ENCODE measurements around the gene THOC1.
"Not testable (repeated sequence)": the region's sequence is repeated elsewhere in the genome, so short reads cannot be mapped to it uniquely, and the experiment has no call there.

The THOC1 gene

GRCh38 chr18:267688-268552 lies at the start of gene THOC1:
Gene THOC1 (minus strand): TSS chr18:268047. CDS start chr18:268019, 28 bp downstream.
- Histone ChIP-seq H3K4me1 (ENCODE audit: control insufficient read depth in 1 of 2, insufficient read depth in 2 of 2, low read length in 2 of 2) (peaks cover 8 to 14% of the 10 kb centered on the region in 2 donors), H3K36me3 (ENCODE audit: control insufficient read depth in 1 of 2, insufficient read depth in 2 of 2, low read length in 2 of 2) (peaks cover 7 to 15% of the 10 kb centered on the region in 2 donors), H3K9me3 (ENCODE audit: control insufficient read depth in 1 of 2, low read length in 2 of 2) (no peaks in the 10 kb centered on the region), H3K27me3 (ENCODE audit: control insufficient read depth in 1 of 2, insufficient read depth in 2 of 2, low read length in 2 of 2) (no peaks in the 10 kb centered on the region), H3K27ac (ENCODE audit: low read depth, low read length) (peak within 1 kb of the TSS; percentile 86), H3K9ac (ENCODE audit: low read depth in 1 of 2, low read length in 2 of 2) (peak within 1 kb of the TSS; percentile 93 to 95), H3K4me3 (ENCODE audit: low read depth in 1 of 2, low read length in 2 of 2) (peak within 1 kb of the TSS; percentile 96 to 97)

- Histone ChIP-seq H3K4me1 (ENCODE audit: control insufficient read depth in 1 of 2, insufficient read depth in 2 of 2, low read length in 2 of 2) (peaks cover 0 to 4% of the 10 kb centered on the region in 2 donors), H3K27me3 (ENCODE audit: control insufficient read depth in 1 of 2, insufficient read depth in 2 of 2, low read length in 2 of 2) (no peaks in the 10 kb centered on the region), H3K9me3 (ENCODE audit: control insufficient read depth in 1 of 2, low read length in 2 of 2) (no peaks in the 10 kb centered on the region), H3K36me3 (ENCODE audit: control insufficient read depth in 1 of 2, insufficient read depth in 2 of 2, low read length in 2 of 2) (no peaks in the 10 kb centered on the region), H3K27ac (ENCODE audit: low read depth, low read length) (no peak overlapping the region), H3K4me3 (ENCODE audit: low read depth in 1 of 2, low read length in 2 of 2) (no peak overlapping the region), H3K9ac (ENCODE audit: low read depth in 1 of 2, low read length in 2 of 2) (no peak overlapping the region)
Measured at GRCh38 chr18:317618-318017, 49.8 kb upstream of the THOC1 start.

GRCh38 chr18:316393-316792 lies 48.5 kb upstream of the THOC1 start:
- Histone ChIP-seq H3K27ac (ENCODE audit: low read depth, low read length) (no peak overlapping the region), H3K4me3 (ENCODE audit: low read depth in 1 of 2, low read length in 2 of 2) (no peak overlapping the region), H3K27me3 (ENCODE audit: control insufficient read depth in 1 of 2, insufficient read depth in 2 of 2, low read length in 2 of 2) (no peaks in the 10 kb centered on the region), H3K4me1 (ENCODE audit: control insufficient read depth in 1 of 2, insufficient read depth in 2 of 2, low read length in 2 of 2) (no peaks in the 10 kb centered on the region), H3K9me3 (ENCODE audit: control insufficient read depth in 1 of 2, low read length in 2 of 2) (no peaks in the 10 kb centered on the region), H3K36me3 (ENCODE audit: control insufficient read depth in 1 of 2, insufficient read depth in 2 of 2, low read length in 2 of 2) (no peaks in the 10 kb centered on the region), H3K9ac (ENCODE audit: low read depth in 1 of 2, low read length in 2 of 2) (no peak overlapping the region)

GRCh38 chr18:313931-314330 lies 46.1 kb upstream of the THOC1 start:
- Histone ChIP-seq H3K27me3 (ENCODE audit: control insufficient read depth in 1 of 2, insufficient read depth in 2 of 2, low read length in 2 of 2) (no peaks in the 10 kb centered on the region), H3K27ac (ENCODE audit: low read depth, low read length) (no peak overlapping the region), H3K4me1 (ENCODE audit: control insufficient read depth in 1 of 2, insufficient read depth in 2 of 2, low read length in 2 of 2) (no peaks in the 10 kb centered on the region), H3K36me3 (ENCODE audit: control insufficient read depth in 1 of 2, insufficient read depth in 2 of 2, low read length in 2 of 2) (no peaks in the 10 kb centered on the region), H3K4me3 (ENCODE audit: low read depth in 1 of 2, low read length in 2 of 2) (no peak overlapping the region), H3K9me3 (ENCODE audit: control insufficient read depth in 1 of 2, low read length in 2 of 2) (no peaks in the 10 kb centered on the region), H3K9ac (ENCODE audit: low read depth in 1 of 2, low read length in 2 of 2) (no peak overlapping the region)

GRCh38 chr18:312415-312814 lies 44.6 kb upstream of the THOC1 start:
- Histone ChIP-seq H3K9ac (ENCODE audit: low read depth in 1 of 2, low read length in 2 of 2) (no peak overlapping the region), H3K27ac (ENCODE audit: low read depth, low read length) (no peak overlapping the region), H3K4me3 (ENCODE audit: low read depth in 1 of 2, low read length in 2 of 2) (no peak overlapping the region), H3K36me3 (ENCODE audit: control insufficient read depth in 1 of 2, insufficient read depth in 2 of 2, low read length in 2 of 2) (no peaks in the 10 kb centered on the region), H3K9me3 (ENCODE audit: control insufficient read depth in 1 of 2, low read length in 2 of 2) (no peaks in the 10 kb centered on the region), H3K4me1 (ENCODE audit: control insufficient read depth in 1 of 2, insufficient read depth in 2 of 2, low read length in 2 of 2) (no peaks in the 10 kb centered on the region), H3K27me3 (ENCODE audit: control insufficient read depth in 1 of 2, insufficient read depth in 2 of 2, low read length in 2 of 2) (no peaks in the 10 kb centered on the region)

GRCh38 chr18:310042-310441 lies 42.2 kb upstream of the THOC1 start:
- Histone ChIP-seq H3K4me1 (ENCODE audit: control insufficient read depth in 1 of 2, insufficient read depth in 2 of 2, low read length in 2 of 2) (no peaks in the 10 kb centered on the region), H3K27ac (ENCODE audit: low read depth, low read length) (no peak overlapping the region), H3K9ac (ENCODE audit: low read depth in 1 of 2, low read length in 2 of 2) (no peak overlapping the region), H3K9me3 (ENCODE audit: control insufficient read depth in 1 of 2, low read length in 2 of 2) (no peaks in the 10 kb centered on the region), H3K36me3 (ENCODE audit: control insufficient read depth in 1 of 2, insufficient read depth in 2 of 2, low read length in 2 of 2) (no peaks in the 10 kb centered on the region), H3K27me3 (ENCODE audit: control insufficient read depth in 1 of 2, insufficient read depth in 2 of 2, low read length in 2 of 2) (no peaks in the 10 kb centered on the region), H3K4me3 (ENCODE audit: low read depth in 1 of 2, low read length in 2 of 2) (no peak overlapping the region)

GRCh38 chr18:308086-308485 lies 40.2 kb upstream of the THOC1 start:
- H3K4me3 ChIP-seq (ENCODE audit: low read depth in 1 of 2, low read length in 2 of 2); H3K9me3 ChIP-seq (ENCODE audit: control insufficient read depth in 1 of 2, low read length in 2 of 2); H3K27ac ChIP-seq (ENCODE audit: low read depth, low read length); H3K27me3 ChIP-seq (ENCODE audit: control insufficient read depth in 1 of 2, insufficient read depth in 2 of 2, low read length in 2 of 2); H3K4me1 ChIP-seq (ENCODE audit: control insufficient read depth in 1 of 2, insufficient read depth in 2 of 2, low read length in 2 of 2); H3K36me3 ChIP-seq (ENCODE audit: control insufficient read depth in 1 of 2, insufficient read depth in 2 of 2, low read length in 2 of 2); H3K9ac ChIP-seq (ENCODE audit: low read depth in 1 of 2, low read length in 2 of 2): not testable (repeated sequence)

- Histone ChIP-seq H3K9ac (ENCODE audit: low read depth in 1 of 2, low read length in 2 of 2) (no peak overlapping the region), H3K4me1 (ENCODE audit: control insufficient read depth in 1 of 2, insufficient read depth in 2 of 2, low read length in 2 of 2) (no peaks in the 10 kb centered on the region), H3K27me3 (ENCODE audit: control insufficient read depth in 1 of 2, insufficient read depth in 2 of 2, low read length in 2 of 2) (no peaks in the 10 kb centered on the region), H3K9me3 (ENCODE audit: control insufficient read depth in 1 of 2, low read length in 2 of 2) (no peaks in the 10 kb centered on the region), H3K27ac (ENCODE audit: low read depth, low read length) (no peak overlapping the region), H3K4me3 (ENCODE audit: low read depth in 1 of 2, low read length in 2 of 2) (no peak overlapping the region), H3K36me3 (ENCODE audit: control insufficient read depth in 1 of 2, insufficient read depth in 2 of 2, low read length in 2 of 2) (no peaks in the 10 kb centered on the region)
Measured at GRCh38 chr18:306608-307255, 38.9 kb upstream of the THOC1 start.

- no peaks in the 10 kb centered on the region for H3K27me3 ChIP-seq (ENCODE audit: control insufficient read depth in 1 of 2, insufficient read depth in 2 of 2, low read length in 2 of 2)
- no peaks in the 10 kb centered on the region for H3K9me3 ChIP-seq (ENCODE audit: control insufficient read depth in 1 of 2, low read length in 2 of 2)
- no peak overlapping the region for H3K4me3 ChIP-seq (ENCODE audit: low read depth in 1 of 2, low read length in 2 of 2)
- no peaks in the 10 kb centered on the region for H3K4me1 ChIP-seq (ENCODE audit: control insufficient read depth in 1 of 2, insufficient read depth in 2 of 2, low read length in 2 of 2)
- H3K36me3 ChIP-seq (ENCODE audit: control insufficient read depth in 1 of 2, insufficient read depth in 2 of 2, low read length in 2 of 2), result no peaks in the 10 kb centered on the region
- no peak overlapping the region for H3K27ac ChIP-seq (ENCODE audit: low read depth, low read length)
- no peak overlapping the region for H3K9ac ChIP-seq (ENCODE audit: low read depth in 1 of 2, low read length in 2 of 2)
Measured at GRCh38 chr18:305003-305501, 37.2 kb upstream of the THOC1 start.

- H3K4me1 ChIP-seq (ENCODE audit: control insufficient read depth in 1 of 2, insufficient read depth in 2 of 2, low read length in 2 of 2), result no peaks in the 10 kb centered on the region
- no peaks in the 10 kb centered on the region for H3K36me3 ChIP-seq (ENCODE audit: control insufficient read depth in 1 of 2, insufficient read depth in 2 of 2, low read length in 2 of 2)
- H3K9me3 ChIP-seq (ENCODE audit: control insufficient read depth in 1 of 2, low read length in 2 of 2), result no peaks in the 10 kb centered on the region
- H3K9ac ChIP-seq (ENCODE audit: low read depth in 1 of 2, low read length in 2 of 2), result no peak overlapping the region
- H3K27me3 ChIP-seq (ENCODE audit: control insufficient read depth in 1 of 2, insufficient read depth in 2 of 2, low read length in 2 of 2), result no peaks in the 10 kb centered on the region
- H3K27ac ChIP-seq (ENCODE audit: low read depth, low read length), result no peak overlapping the region
- no peak overlapping the region for H3K4me3 ChIP-seq (ENCODE audit: low read depth in 1 of 2, low read length in 2 of 2)
Measured at GRCh38 chr18:303607-304006, 35.8 kb upstream of the THOC1 start.
